WTC11 (cell line): ENCODE data around the gene GOSR2. TPM values are rescaled to one million over a fixed set of nuclear protein-coding genes. Genes with fewer than 3 reads are reported as not detected.

Experiments used
- ATAC-seq: fragments of 200-7000 bp; cut with Tn5 transposase; 2 replicates; pipeline ENCODE4 v1.10.0; 2021; ENCODE audit warnings: mild to moderate bottlenecking, moderate library complexity
- CTCF ChIA-PET: fragments of 300-600 bp; sonication (Branson Sonifier 250); formaldehyde crosslinking; loops from one replicate; lab custom pipeline; 2021; ENCODE audit warnings: antibody characterized with exemption; lab: Charles Lee
- POLR2A ChIA-PET: fragments of 350-600 bp; sonication (Branson Sonifier 250); formaldehyde crosslinking; loops from one replicate; lab custom pipeline; 2021; ENCODE audit warnings: antibody characterized with exemption; lab: Charles Lee
- DNase-seq: peaks from one replicate; pipeline ENCODE4 v3.0.0; 2021; ENCODE audit warnings: low spot score
- H3K27ac Mint-ChIP-seq: 2 replicates; pipeline ENCODE4 v1.8.0; 2021; ENCODE audit warnings: mixed read lengths
- H3K27me3 Mint-ChIP-seq: 2 replicates; pipeline ENCODE4 v1.8.0; 2021; ENCODE audit warnings: low read depth, mild to moderate bottlenecking, moderate library complexity, mixed read lengths
- H3K36me3 Mint-ChIP-seq: 2 replicates; pipeline ENCODE4 v1.8.0; 2021; ENCODE audit warnings: mixed read lengths
- H3K4me1 Mint-ChIP-seq: 2 replicates; pipeline ENCODE4 v1.8.0; 2022; ENCODE audit warnings: mixed read lengths
- H3K4me3 Mint-ChIP-seq: 2 replicates; pipeline ENCODE4 v1.8.0; 2021; ENCODE audit warnings: mild to moderate bottlenecking, moderate library complexity, mixed read lengths
- H3K9me3 Mint-ChIP-seq: 2 replicates; pipeline ENCODE4 v1.8.0; 2021; ENCODE audit warnings: mixed read lengths
- ELF4 ChIP-seq: sonication (generic); formaldehyde crosslinking; IDR thresholded peaks from 2 replicates; pipeline ENCODE4 v1.8.1; 2022; ENCODE audit warnings: low read depth, mild to moderate bottlenecking, moderate library complexity, missing genetic modification reagents
- MXD4 ChIP-seq: fragments of 250-450 bp; sonication (Bioruptor Pico); IDR thresholded peaks from 2 replicates; pipeline ENCODE4 v1.8.0; 2021; ENCODE audit warnings: mild to moderate bottlenecking, moderate library complexity, borderline replicate concordance
- MYBL2 ChIP-seq: sonication (generic); formaldehyde crosslinking; IDR thresholded peaks from 2 replicates; pipeline ENCODE4 v1.8.1; 2023; ENCODE audit warnings: mild to moderate bottlenecking, moderate library complexity, missing genetic modification reagents
- TCF7 ChIP-seq: sonication (generic); formaldehyde crosslinking; IDR thresholded peaks from 2 replicates; pipeline ENCODE4 v1.8.0; 2022; ENCODE audit warnings: mild to moderate bottlenecking, low read depth, missing genetic modification reagents, moderate library complexity
- TEAD1 ChIP-seq: sonication (generic); formaldehyde crosslinking; IDR thresholded peaks from 2 replicates; pipeline ENCODE4 v1.8.0; 2022; ENCODE audit warnings: mild to moderate bottlenecking, missing genetic modification reagents
- ZNF263 ChIP-seq: sonication (generic); formaldehyde crosslinking; IDR thresholded peaks from 2 replicates; pipeline ENCODE4 v1.8.1; 2022; ENCODE audit warnings: low read depth, mild to moderate bottlenecking, moderate library complexity, missing genetic modification reagents
- ZNF425 ChIP-seq: fragments of 250-450 bp; sonication (Bioruptor Pico); conservative IDR thresholded peaks from 2 replicates; pipeline ENCODE4 v1.9.0; 2021; ENCODE audit warnings: mild to moderate bottlenecking
- ZNF512 ChIP-seq: sonication (generic); formaldehyde crosslinking; IDR thresholded peaks from 2 replicates; pipeline ENCODE4 v1.8.1; 2022; ENCODE audit warnings: missing genetic modification reagents, borderline replicate concordance
- ZNF671 ChIP-seq: fragments of 250-450 bp; sonication (Bioruptor Pico); IDR thresholded peaks from 2 replicates; pipeline ENCODE4 v1.8.0; 2021; ENCODE audit warnings: mild to moderate bottlenecking
- total RNA-seq: library from RNA; stranded (reverse); gene quantifications from 3 replicates; pipeline ENCODE4 v1.2.3, GENCODE V29; 2021
- TF ChIP-seq, protein P1 (sequence below): sonication (generic); formaldehyde crosslinking; conservative IDR thresholded peaks from 2 replicates; pipeline ENCODE4 v1.8.1; 2023; ENCODE audit warnings: mild to moderate bottlenecking, low read depth, missing genetic modification reagents, moderate library complexity
- TF ChIP-seq, protein P2 (sequence below): sonication (generic); formaldehyde crosslinking; IDR thresholded peaks from 2 replicates; pipeline ENCODE4 v1.8.1; 2022; ENCODE audit warnings: mild to moderate bottlenecking, moderate library complexity, missing genetic modification reagents
- TF ChIP-seq, protein P3 (sequence below): sonication (generic); formaldehyde crosslinking; IDR thresholded peaks from 2 replicates; pipeline ENCODE4 v1.8.1; 2022; ENCODE audit warnings: mild to moderate bottlenecking, missing genetic modification reagents, moderate library complexity, borderline replicate concordance
- TF ChIP-seq, protein P4 (sequence below): sonication (generic); formaldehyde crosslinking; IDR thresholded peaks from 2 replicates; pipeline ENCODE4 v1.8.1; 2022; ENCODE audit warnings: low read depth, mild to moderate bottlenecking, moderate library complexity, missing genetic modification reagents, borderline replicate concordance
- TF ChIP-seq, protein P5 (sequence below): fragments of 200-600 bp; IDR thresholded peaks from 2 replicates; pipeline ENCODE4 v1.8.0; 2022; ENCODE audit warnings: antibody characterized with exemption
- TF ChIP-seq, protein P6 (sequence below): sonication (generic); formaldehyde crosslinking; IDR thresholded peaks from 2 replicates; pipeline ENCODE4 v1.8.0; 2023; ENCODE audit warnings: missing genetic modification reagents
- TF ChIP-seq, protein P7 (sequence below): sonication (generic); formaldehyde crosslinking; IDR thresholded peaks from 2 replicates; pipeline ENCODE4 v1.8.0; 2023; ENCODE audit warnings: mild to moderate bottlenecking, missing genetic modification reagents

Gene GOSR2
- total RNA-seq, 1 experiment from 2014 or later, result 45.8 TPM

- POLR2A ChIA-PET, result no interaction called here
- Mint-ChIP-seq H3K36me3 (no peaks in the 10 kb centered on the region), H3K27ac (no peak overlapping the region), H3K27me3 (no peaks in the 10 kb centered on the region), H3K4me3 (no peak overlapping the region), H3K4me1 (0 out of 2 replicates have a peak, but pooled peaks cover 2% of the 10 kb centered on the region), H3K9me3 (no peaks in the 10 kb centered on the region)
- CTCF ChIA-PET, result interaction anchor here (1.0 kb wide), 1 partner anchor 63 kb away, joined by 3 read pairs; no protein-coding TSS in a partner anchor
- TF ChIP-seq ELF4 (CRISPR knock-in tag) (no peak), ZNF263 (CRISPR knock-in tag) (no peak), TEAD1 (no peak), MYBL2 (no peak), ZNF671 (CRISPR knock-in tag) (no peak), MXD4 (CRISPR knock-in tag) (no peak), ZNF425 (no peak), TCF7 (CRISPR knock-in tag) (no peak), ZNF512 (CRISPR knock-in tag) (no peak)
- TF ChIP-seq, protein P1, sequence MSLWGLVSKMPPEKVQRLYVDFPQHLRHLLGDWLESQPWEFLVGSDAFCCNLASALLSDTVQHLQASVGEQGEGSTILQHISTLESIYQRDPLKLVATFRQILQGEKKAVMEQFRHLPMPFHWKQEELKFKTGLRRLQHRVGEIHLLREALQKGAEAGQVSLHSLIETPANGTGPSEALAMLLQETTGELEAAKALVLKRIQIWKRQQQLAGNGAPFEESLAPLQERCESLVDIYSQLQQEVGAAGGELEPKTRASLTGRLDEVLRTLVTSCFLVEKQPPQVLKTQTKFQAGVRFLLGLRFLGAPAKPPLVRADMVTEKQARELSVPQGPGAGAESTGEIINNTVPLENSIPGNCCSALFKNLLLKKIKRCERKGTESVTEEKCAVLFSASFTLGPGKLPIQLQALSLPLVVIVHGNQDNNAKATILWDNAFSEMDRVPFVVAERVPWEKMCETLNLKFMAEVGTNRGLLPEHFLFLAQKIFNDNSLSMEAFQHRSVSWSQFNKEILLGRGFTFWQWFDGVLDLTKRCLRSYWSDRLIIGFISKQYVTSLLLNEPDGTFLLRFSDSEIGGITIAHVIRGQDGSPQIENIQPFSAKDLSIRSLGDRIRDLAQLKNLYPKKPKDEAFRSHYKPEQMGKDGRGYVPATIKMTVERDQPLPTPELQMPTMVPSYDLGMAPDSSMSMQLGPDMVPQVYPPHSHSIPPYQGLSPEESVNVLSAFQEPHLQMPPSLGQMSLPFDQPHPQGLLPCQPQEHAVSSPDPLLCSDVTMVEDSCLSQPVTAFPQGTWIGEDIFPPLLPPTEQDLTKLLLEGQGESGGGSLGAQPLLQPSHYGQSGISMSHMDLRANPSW (CRISPR knock-in tag), result no peak
- TF ChIP-seq, protein P2, sequence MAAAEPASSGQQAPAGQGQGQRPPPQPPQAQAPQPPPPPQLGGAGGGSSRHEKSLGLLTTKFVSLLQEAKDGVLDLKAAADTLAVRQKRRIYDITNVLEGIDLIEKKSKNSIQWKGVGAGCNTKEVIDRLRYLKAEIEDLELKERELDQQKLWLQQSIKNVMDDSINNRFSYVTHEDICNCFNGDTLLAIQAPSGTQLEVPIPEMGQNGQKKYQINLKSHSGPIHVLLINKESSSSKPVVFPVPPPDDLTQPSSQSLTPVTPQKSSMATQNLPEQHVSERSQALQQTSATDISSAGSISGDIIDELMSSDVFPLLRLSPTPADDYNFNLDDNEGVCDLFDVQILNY, result no peak
- TF ChIP-seq, protein P3, sequence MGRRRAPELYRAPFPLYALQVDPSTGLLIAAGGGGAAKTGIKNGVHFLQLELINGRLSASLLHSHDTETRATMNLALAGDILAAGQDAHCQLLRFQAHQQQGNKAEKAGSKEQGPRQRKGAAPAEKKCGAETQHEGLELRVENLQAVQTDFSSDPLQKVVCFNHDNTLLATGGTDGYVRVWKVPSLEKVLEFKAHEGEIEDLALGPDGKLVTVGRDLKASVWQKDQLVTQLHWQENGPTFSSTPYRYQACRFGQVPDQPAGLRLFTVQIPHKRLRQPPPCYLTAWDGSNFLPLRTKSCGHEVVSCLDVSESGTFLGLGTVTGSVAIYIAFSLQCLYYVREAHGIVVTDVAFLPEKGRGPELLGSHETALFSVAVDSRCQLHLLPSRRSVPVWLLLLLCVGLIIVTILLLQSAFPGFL (CRISPR knock-in tag), result no peak
- TF ChIP-seq, protein P4, sequence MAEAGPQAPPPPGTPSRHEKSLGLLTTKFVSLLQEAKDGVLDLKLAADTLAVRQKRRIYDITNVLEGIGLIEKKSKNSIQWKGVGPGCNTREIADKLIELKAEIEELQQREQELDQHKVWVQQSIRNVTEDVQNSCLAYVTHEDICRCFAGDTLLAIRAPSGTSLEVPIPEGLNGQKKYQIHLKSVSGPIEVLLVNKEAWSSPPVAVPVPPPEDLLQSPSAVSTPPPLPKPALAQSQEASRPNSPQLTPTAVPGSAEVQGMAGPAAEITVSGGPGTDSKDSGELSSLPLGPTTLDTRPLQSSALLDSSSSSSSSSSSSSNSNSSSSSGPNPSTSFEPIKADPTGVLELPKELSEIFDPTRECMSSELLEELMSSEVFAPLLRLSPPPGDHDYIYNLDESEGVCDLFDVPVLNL (CRISPR knock-in tag), result no peak
- TF ChIP-seq, protein P5, sequence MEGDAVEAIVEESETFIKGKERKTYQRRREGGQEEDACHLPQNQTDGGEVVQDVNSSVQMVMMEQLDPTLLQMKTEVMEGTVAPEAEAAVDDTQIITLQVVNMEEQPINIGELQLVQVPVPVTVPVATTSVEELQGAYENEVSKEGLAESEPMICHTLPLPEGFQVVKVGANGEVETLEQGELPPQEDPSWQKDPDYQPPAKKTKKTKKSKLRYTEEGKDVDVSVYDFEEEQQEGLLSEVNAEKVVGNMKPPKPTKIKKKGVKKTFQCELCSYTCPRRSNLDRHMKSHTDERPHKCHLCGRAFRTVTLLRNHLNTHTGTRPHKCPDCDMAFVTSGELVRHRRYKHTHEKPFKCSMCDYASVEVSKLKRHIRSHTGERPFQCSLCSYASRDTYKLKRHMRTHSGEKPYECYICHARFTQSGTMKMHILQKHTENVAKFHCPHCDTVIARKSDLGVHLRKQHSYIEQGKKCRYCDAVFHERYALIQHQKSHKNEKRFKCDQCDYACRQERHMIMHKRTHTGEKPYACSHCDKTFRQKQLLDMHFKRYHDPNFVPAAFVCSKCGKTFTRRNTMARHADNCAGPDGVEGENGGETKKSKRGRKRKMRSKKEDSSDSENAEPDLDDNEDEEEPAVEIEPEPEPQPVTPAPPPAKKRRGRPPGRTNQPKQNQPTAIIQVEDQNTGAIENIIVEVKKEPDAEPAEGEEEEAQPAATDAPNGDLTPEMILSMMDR, result no peak
- TF ChIP-seq, protein P6, sequence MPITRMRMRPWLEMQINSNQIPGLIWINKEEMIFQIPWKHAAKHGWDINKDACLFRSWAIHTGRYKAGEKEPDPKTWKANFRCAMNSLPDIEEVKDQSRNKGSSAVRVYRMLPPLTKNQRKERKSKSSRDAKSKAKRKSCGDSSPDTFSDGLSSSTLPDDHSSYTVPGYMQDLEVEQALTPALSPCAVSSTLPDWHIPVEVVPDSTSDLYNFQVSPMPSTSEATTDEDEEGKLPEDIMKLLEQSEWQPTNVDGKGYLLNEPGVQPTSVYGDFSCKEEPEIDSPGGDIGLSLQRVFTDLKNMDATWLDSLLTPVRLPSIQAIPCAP (CRISPR knock-in tag), result no peak
- TF ChIP-seq, protein P7, sequence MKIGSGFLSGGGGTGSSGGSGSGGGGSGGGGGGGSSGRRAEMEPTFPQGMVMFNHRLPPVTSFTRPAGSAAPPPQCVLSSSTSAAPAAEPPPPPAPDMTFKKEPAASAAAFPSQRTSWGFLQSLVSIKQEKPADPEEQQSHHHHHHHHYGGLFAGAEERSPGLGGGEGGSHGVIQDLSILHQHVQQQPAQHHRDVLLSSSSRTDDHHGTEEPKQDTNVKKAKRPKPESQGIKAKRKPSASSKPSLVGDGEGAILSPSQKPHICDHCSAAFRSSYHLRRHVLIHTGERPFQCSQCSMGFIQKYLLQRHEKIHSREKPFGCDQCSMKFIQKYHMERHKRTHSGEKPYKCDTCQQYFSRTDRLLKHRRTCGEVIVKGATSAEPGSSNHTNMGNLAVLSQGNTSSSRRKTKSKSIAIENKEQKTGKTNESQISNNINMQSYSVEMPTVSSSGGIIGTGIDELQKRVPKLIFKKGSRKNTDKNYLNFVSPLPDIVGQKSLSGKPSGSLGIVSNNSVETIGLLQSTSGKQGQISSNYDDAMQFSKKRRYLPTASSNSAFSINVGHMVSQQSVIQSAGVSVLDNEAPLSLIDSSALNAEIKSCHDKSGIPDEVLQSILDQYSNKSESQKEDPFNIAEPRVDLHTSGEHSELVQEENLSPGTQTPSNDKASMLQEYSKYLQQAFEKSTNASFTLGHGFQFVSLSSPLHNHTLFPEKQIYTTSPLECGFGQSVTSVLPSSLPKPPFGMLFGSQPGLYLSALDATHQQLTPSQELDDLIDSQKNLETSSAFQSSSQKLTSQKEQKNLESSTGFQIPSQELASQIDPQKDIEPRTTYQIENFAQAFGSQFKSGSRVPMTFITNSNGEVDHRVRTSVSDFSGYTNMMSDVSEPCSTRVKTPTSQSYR, result no peak
- DNase-seq (no peak), ATAC-seq (no peak)
Measured at GRCh38 chr17:46879101-46879500, 43.9 kb upstream of the GOSR2 start.
